ENCODE data around the gene CCDC3.

Gene CCDC3

GRCh38 chr10:12897278-12897677 is 104.2 kb downstream of the CCDC3 start:
- no peak overlapping the region for H3K4me3 ChIP-seq (ENCODE audit: low read length)
- no peak for DNase-seq (ENCODE audit: low read depth)
- TF ChIP-seq CTCF (conservative IDR thresholded peaks at IDR 0.05; ENCODE audit: low read length): no peak

GRCh38 chr10:12896251-12896650 is 105.3 kb downstream of the CCDC3 start:
- no peak for DNase-seq (ENCODE audit: low read depth)
- no peak for TF ChIP-seq CTCF (conservative IDR thresholded peaks at IDR 0.05; ENCODE audit: low read length)
- H3K4me3 ChIP-seq (ENCODE audit: low read length): no peak overlapping the region

- TF ChIP-seq CTCF (conservative IDR thresholded peaks at IDR 0.05; ENCODE audit: low read length): no peak
- H3K4me3 ChIP-seq (ENCODE audit: low read length): no peak overlapping the region
- no peak for DNase-seq (ENCODE audit: low read depth)
Measured at GRCh38 chr10:12892924-12893323, 108.6 kb downstream of the CCDC3 start.

GRCh38 chr10:12890958-12891357 is 110.6 kb downstream of the CCDC3 start:
- DNase-seq (ENCODE audit: low read depth): no peak
- TF ChIP-seq CTCF (conservative IDR thresholded peaks at IDR 0.05; ENCODE audit: low read length): no peak
- no peak overlapping the region for H3K4me3 ChIP-seq (ENCODE audit: low read length)

- DNase-seq (ENCODE audit: low read depth): no peak
- TF ChIP-seq CTCF (conservative IDR thresholded peaks at IDR 0.05; ENCODE audit: low read length): no peak
- H3K4me3 ChIP-seq (ENCODE audit: low read length): no peak overlapping the region
Measured at GRCh38 chr10:12888470-12888869, 113.0 kb downstream of the CCDC3 start.

GRCh38 chr10:12887780-12888179 is 113.7 kb downstream of the CCDC3 start:
- no peak overlapping the region for H3K4me3 ChIP-seq (ENCODE audit: low read length)
- no peak for TF ChIP-seq CTCF (conservative IDR thresholded peaks at IDR 0.05; ENCODE audit: low read length)
- no peak for DNase-seq (ENCODE audit: low read depth)

- DNase-seq (ENCODE audit: low read depth): no peak
- H3K4me3 ChIP-seq (ENCODE audit: low read length): no peak overlapping the region
- TF ChIP-seq CTCF (conservative IDR thresholded peaks at IDR 0.05; ENCODE audit: low read length): no peak
Measured at GRCh38 chr10:12884851-12885250, 116.7 kb downstream of the CCDC3 start.

All from AG10803 (cell line).